H1 (cell line): ENCODE results near the gene LIF. TPM values are rescaled to one million over a fixed set of nuclear protein-coding genes. Genes with fewer than 3 reads are reported as not detected.

Experiments
- CTCF ChIA-PET: fragments of 300-600 bp; sonication (Branson Sonifier 250); formaldehyde crosslinking; loops from one replicate; lab custom pipeline; 2021; ENCODE audit not compliant: partially characterized antibody; lab: Charles Lee
- POLR2A ChIA-PET: fragments of 300-600 bp; sonication (Branson Sonifier 250); formaldehyde crosslinking; loops from one replicate; lab custom pipeline; 2021; ENCODE audit warnings: inconsistent platforms; ENCODE audit not compliant: partially characterized antibody; lab: Charles Lee
- DNase-seq, 2 experiments: peaks; one replicate each; pipeline versions ENCODE4 v3.0.0 to v3.0.0-alpha.2; 2010 to 2022; ENCODE audit warnings: low spot score in 2 of 2, low read depth in 1 of 2, mixed read lengths in 1 of 2
- FAIRE-seq: peaks from 2 replicates; lab custom pipeline; 2011; peaks lifted over from hg19 to GRCh38; lab: Jason Lieb, UNC
- H2AFZ ChIP-seq: 2 replicates; pipeline ENCODE4 v1.8.1; 2012; ENCODE audit warnings: low read length, inconsistent platforms
- H2AK5ac ChIP-seq: 2 replicates; pipeline ENCODE4 v1.6.1; 2013; ENCODE audit warnings: low read depth, low read length
- H2BK120ac ChIP-seq: replicated peaks from 2 replicates; pipeline ENCODE3; 2013; ENCODE audit warnings: low read depth, low read length, inconsistent platforms
- H2BK12ac ChIP-seq: 2 replicates; pipeline ENCODE4 v1.6.1; 2013; ENCODE audit warnings: low read depth, low read length
- H2BK15ac ChIP-seq: 2 replicates; pipeline ENCODE4 v1.6.1; 2013; ENCODE audit warnings: low read length
- H2BK20ac ChIP-seq: 2 replicates; pipeline ENCODE4 v1.6.1; 2013; ENCODE audit warnings: low read length
- H2BK5ac ChIP-seq: 2 replicates; pipeline ENCODE4 v1.6.1; 2013; ENCODE audit warnings: low read depth, low read length
- H3K14ac ChIP-seq: 2 replicates; pipeline ENCODE4 v1.6.1; 2013; ENCODE audit warnings: inconsistent platforms; ENCODE audit not compliant: insufficient read length
- H3K18ac ChIP-seq: 2 replicates; pipeline ENCODE4 v1.6.1; 2013; ENCODE audit warnings: low read length; ENCODE audit errors: extremely low read depth
- H3K23ac ChIP-seq: 2 replicates; pipeline ENCODE4 v1.6.1; 2013; ENCODE audit warnings: inconsistent platforms; ENCODE audit not compliant: insufficient read length
- H3K23me2 ChIP-seq: 2 replicates; pipeline ENCODE4 v1.6.1; 2013; ENCODE audit warnings: low read depth, low read length
- H3K27ac ChIP-seq: 2 replicates; pipeline ENCODE4 v1.6.1; 2011; ENCODE audit warnings: low read depth, low read length, inconsistent platforms
- H3K27me3 ChIP-seq, 4 experiments: replicated peaks in 1 of 4; 1 replicate in 1 of 4; 2 replicates in 3 of 4; pipeline versions ENCODE4 v1.6.1 to v1.8.1; 2011 to 2013; ENCODE audit warnings: low read length in 3 of 4, mild to moderate bottlenecking in 3 of 4, inconsistent platforms in 2 of 4, mixed read lengths in 2 of 4, moderate library complexity in 1 of 4; ENCODE audit not compliant: control insufficient read depth in 3 of 4, insufficient read depth in 3 of 4; ENCODE audit errors: extremely low read depth in 1 of 4
- H3K36me3 ChIP-seq, 4 experiments: 2 replicates each; pipeline versions ENCODE4 v1.6.1 to v1.8.1; 2011 to 2013; ENCODE audit warnings: mild to moderate bottlenecking in 4 of 4, low read length in 3 of 4, moderate library complexity in 2 of 4, control low read depth in 1 of 4, inconsistent platforms in 1 of 4; ENCODE audit not compliant: insufficient read depth in 4 of 4, control insufficient read depth in 2 of 4
- H3K4ac ChIP-seq: replicated peaks from 2 replicates; pipeline ENCODE3; 2013; ENCODE audit warnings: low read length, low read depth, mixed read lengths, inconsistent platforms; ENCODE audit not compliant: insufficient read length
- H3K4me1 ChIP-seq, 4 experiments: replicated peaks in 1 of 4; 1 replicate in 1 of 4; 2 replicates in 3 of 4; pipeline versions ENCODE4 v1.6.1 to v1.8.1; 2011 to 2013; ENCODE audit warnings: low read length in 3 of 4, inconsistent platforms in 2 of 4, mixed read lengths in 1 of 4; ENCODE audit not compliant: insufficient read depth in 4 of 4, control insufficient read depth in 3 of 4
- H3K4me2 ChIP-seq, 2 experiments: 2 replicates each; pipeline versions ENCODE4 v1.6.1 to v1.8.1; 2011 to 2013; ENCODE audit warnings: low read depth in 2 of 2, low read length in 2 of 2, control low read depth in 1 of 2, inconsistent platforms in 1 of 2, mild to moderate bottlenecking in 1 of 2; ENCODE audit not compliant: insufficient read depth in 1 of 2
- H3K4me3 ChIP-seq, 4 experiments: fragments of 200-600, 300-600 bp in 1 of 4; sonication (generic), shearing (Covaris generic), sonication (Bioruptor Twin) in 1 of 4; 2 replicates each; pipeline versions ENCODE4 v1.5.1 to v1.8.1; 2011 to 2016; ENCODE audit warnings: low read length in 4 of 4, low read depth in 3 of 4, control low read depth in 2 of 4, inconsistent platforms in 2 of 4, mild to moderate bottlenecking in 2 of 4, mixed read lengths in 1 of 4, moderate library complexity in 1 of 4; ENCODE audit not compliant: insufficient read depth in 2 of 4; ENCODE audit errors: extremely low read depth in 1 of 4
- H3K56ac ChIP-seq: replicated peaks from 2 replicates; pipeline ENCODE3; 2013; ENCODE audit warnings: low read depth, mild to moderate bottlenecking, mixed read lengths, low read length, inconsistent platforms; ENCODE audit not compliant: insufficient read length
- H3K79me1 ChIP-seq: 2 replicates; pipeline ENCODE4 v1.6.1; 2013; ENCODE audit warnings: low read depth, low read length, control low read depth
- H3K79me2 ChIP-seq, 2 experiments: 2 replicates each; pipeline versions ENCODE4 v1.6.1 to v1.8.1; 2012 to 2013; ENCODE audit warnings: low read length in 2 of 2, mild to moderate bottlenecking in 2 of 2, inconsistent platforms in 1 of 2; ENCODE audit not compliant: insufficient read depth in 2 of 2, control insufficient read depth in 1 of 2
- H3K9ac ChIP-seq, 4 experiments: replicated peaks in 1 of 4; 1 replicate in 1 of 4; 2 replicates in 3 of 4; pipeline versions ENCODE4 v1.6.1 to v1.8.1; 2011 to 2013; ENCODE audit warnings: low read depth in 3 of 4, low read length in 3 of 4, control low read depth in 2 of 4, mild to moderate bottlenecking in 2 of 4, moderate library complexity in 2 of 4, inconsistent platforms in 1 of 4; ENCODE audit errors: extremely low read depth in 1 of 4
- H3K9me3 ChIP-seq, 2 experiments: 2 replicates each; pipeline versions ENCODE4 v1.6.1 to v1.8.1; 2012 to 2013; ENCODE audit warnings: mild to moderate bottlenecking in 2 of 2, moderate library complexity in 2 of 2, control low read depth in 1 of 2, inconsistent platforms in 1 of 2, low read depth in 1 of 2, low read length in 1 of 2, mixed read lengths in 1 of 2; ENCODE audit not compliant: insufficient read depth in 2 of 2
- H4K20me1 ChIP-seq, 2 experiments: replicated peaks in 1 of 2; 2 replicates each; pipeline versions ENCODE3 to v1.8.1; 2011 to 2013; ENCODE audit warnings: inconsistent platforms in 2 of 2, low read length in 2 of 2, mild to moderate bottlenecking in 1 of 2; ENCODE audit not compliant: insufficient read depth in 2 of 2, control insufficient read depth in 1 of 2
- H4K5ac ChIP-seq: 2 replicates; pipeline ENCODE4 v1.6.1; 2013; ENCODE audit warnings: low read length, low read depth, mixed read lengths, inconsistent platforms; ENCODE audit not compliant: insufficient read length
- H4K8ac ChIP-seq: 2 replicates; pipeline ENCODE4 v1.8.0; 2013; ENCODE audit warnings: mild to moderate bottlenecking, moderate library complexity, low read length, inconsistent platforms; ENCODE audit not compliant: insufficient read depth; ENCODE audit errors: extremely low read depth
- H4K91ac ChIP-seq: replicated peaks from 2 replicates; pipeline ENCODE3; 2013; ENCODE audit warnings: low read length, mixed read lengths, inconsistent platforms; ENCODE audit not compliant: insufficient read length
- CTBP2 ChIP-seq: IDR thresholded peaks from 2 replicates; pipeline ENCODE4 v1.7.0; 2011; ENCODE audit warnings: borderline replicate concordance, mild to moderate bottlenecking, moderate library complexity, mixed read lengths, low read length; ENCODE audit not compliant: insufficient read depth, insufficient read length
- EZH2 ChIP-seq: fragments of 200-600 bp; sonication (generic); IDR thresholded peaks from 2 replicates; pipeline ENCODE4 v1.7.1; 2012; ENCODE audit warnings: low read depth, mild to moderate bottlenecking, moderate library complexity, low read length, inconsistent platforms; ENCODE audit not compliant: severe bottlenecking
- GTF2F1 ChIP-seq: IDR thresholded peaks from 2 replicates; pipeline ENCODE4 v1.6.1; 2012; ENCODE audit warnings: low read depth, low read length, improper control_type of control experiment, borderline replicate concordance
- JUND ChIP-seq: IDR thresholded peaks from 2 replicates; pipeline ENCODE4 v1.6.1; 2011; ENCODE audit warnings: mild to moderate bottlenecking, improper control_type of control experiment, low read length
- TBP ChIP-seq: IDR thresholded peaks from 2 replicates; pipeline ENCODE4 v1.6.1; 2011; ENCODE audit warnings: low read depth, low read length, improper control_type of control experiment
- TEAD4 ChIP-seq: IDR thresholded peaks from 2 replicates; pipeline ENCODE4 v1.6.1; 2012; ENCODE audit warnings: low read depth, low read length, inconsistent platforms, mixed read lengths
- WGBS, 2 experiments: shearing (Covaris generic) in 1 of 2; methylation state at CpG; one replicate each; pipeline versions ENCODE4 v1.1.6 to v1.1.7; 2013 to 2015; ENCODE audit warnings: low lambda C conversion rate in 2 of 2, mixed read lengths in 2 of 2, inconsistent platforms in 1 of 2, low coverage in 1 of 2, missing lambda C conversion rate in 1 of 2; ENCODE audit not compliant: insufficient replicate concordance in 2 of 2, insufficient coverage in 1 of 2, insufficient read length in 1 of 2; ENCODE audit errors: extremely low coverage in 1 of 2, missing lambda C conversion rate in 1 of 2; 5-methylcytosine and 5-hydroxymethylcytosine counted together
- polyA plus RNA-seq, 7 experiments: library from polyadenylated mRNA; depleted of rRNA in 3 of 7; stranded (reverse) in 5 of 7; unstranded in 2 of 7; fragments of >200 nt in 5 of 7; fragments of 200-250 nt in 2 of 7; gene quantifications; 1 replicate in 5 of 7; 2 replicates in 1 of 7; 4 replicates in 1 of 7; pipeline versions ENCODE4 v1.2.1 to v1.2.3, GENCODE V29; 2011 to 2013; ENCODE audit warnings: missing spikeins in 2 of 7, mixed read lengths in 2 of 7
- total RNA-seq: library from RNA; stranded (reverse); fragmentation: NEBNext Ultra II Directional; extraction: Animal tissue kit (Norgen Biotek cat#: 25700); gene quantifications from 2 replicates; pipeline ENCODE4 v1.2.1, GENCODE V29; 2021
- TF ChIP-seq, protein P1 (sequence below), 3 experiments: IDR thresholded peaks; 1 replicate in 2 of 3; 2 replicates in 1 of 3; pipeline versions ENCODE4 v1.5.1 to v1.6.1; 2011; ENCODE audit warnings: low read length in 3 of 3, mild to moderate bottlenecking in 3 of 3, inconsistent platforms in 2 of 3, low read depth in 1 of 3, moderate library complexity in 1 of 3; ENCODE audit not compliant: insufficient read depth in 1 of 3; ENCODE audit errors: control extremely low read depth in 1 of 3

The LIF gene
- total and polyA plus RNA-seq, 2 of the 8 experiments (the other 6 are each of a cell fraction or from before 2014, with no cell fraction given), result 3.3 to 3.5 TPM

- H3K4me2 ChIP-seq, result no peak overlapping the region
- no peak overlapping the region for H4K8ac ChIP-seq
- no peaks in the 10 kb centered on the region; the same call in 1 of the 2 replicates for H3K23me2 ChIP-seq
- no peak overlapping the region for H2BK5ac ChIP-seq
- peaks cover 0 to 2% of the 10 kb centered on the region in 2 experiments for H4K20me1 ChIP-seq
- peak overlapping the region; percentile 38; the same call in 1 of the 2 replicates for H3K18ac ChIP-seq
- H3K23ac ChIP-seq, result no peak overlapping the region
- no peak overlapping the region for H4K5ac ChIP-seq
- FAIRE-seq, result no peak
- peak overlapping the region in 1 of 4 experiments; percentile 11; a peak in 1 of 7 replicates for H3K9ac ChIP-seq
- H3K36me3 ChIP-seq, result no peaks in the 10 kb centered on the region
- H3K27ac ChIP-seq, result no peak overlapping the region
- H2BK12ac ChIP-seq, result peak overlapping the region; percentile 35; the same call in 1 of the 2 replicates
- H3K9me3 ChIP-seq, result no peaks in the 10 kb centered on the region
- no peak overlapping the region for H2BK120ac ChIP-seq
- peak overlapping the region; percentile 75; the same call in 1 of the 2 replicates for H2BK15ac ChIP-seq
- H3K14ac ChIP-seq, result no peak overlapping the region
- H4K91ac ChIP-seq, result peak overlapping the region; percentile 69
- no peaks in the 10 kb centered on the region for H3K79me2 ChIP-seq
- H3K4me3 ChIP-seq, result no peak overlapping the region
- POLR2A ChIA-PET, result interaction anchor here (0.9 kb wide), 1 partner anchor 17 kb away, joined by 3 read pairs; no protein-coding TSS in a partner anchor
- H3K27me3 ChIP-seq, result no peaks in the 10 kb centered on the region; a peak in 1 of 7 replicates
- no peak overlapping the region for H3K4ac ChIP-seq
- no peak for DNase-seq
- 92% methylated on average over 11 of the region's 11 CpGs; no CpG with 5 or more reads in 1 of the 2 experiments for WGBS, 2 experiments
- 0 out of 2 replicates have a peak overlapping the region, but pooled peaks have one; percentile 43 for H2BK20ac ChIP-seq
- H3K56ac ChIP-seq, result no peak overlapping the region
- no peaks in the 10 kb centered on the region; the same call in 1 of the 2 replicates for H3K79me1 ChIP-seq
- H2AK5ac ChIP-seq, result peak overlapping the region; percentile 18; the same call in 1 of the 2 replicates
- H3K4me1 ChIP-seq, result peaks cover 0 to 6% (median 5%) of the 10 kb centered on the region in 4 experiments; a peak in 5 of 7 replicates
- CTCF ChIA-PET, result interaction anchor here (1.1 to 1.8 kb wide), 4 partner anchors 18 to 120 kb away, joined by 3 to 6 read pairs (median 3); no protein-coding TSS in a partner anchor
- H2AFZ ChIP-seq, result no peak overlapping the region
- TF ChIP-seq TEAD4 (no peak), EZH2 (no peak), GTF2F1 (no peak), CTBP2 (no peak), JUND (no peak), TBP (no peak)
- TF ChIP-seq, protein P1, sequence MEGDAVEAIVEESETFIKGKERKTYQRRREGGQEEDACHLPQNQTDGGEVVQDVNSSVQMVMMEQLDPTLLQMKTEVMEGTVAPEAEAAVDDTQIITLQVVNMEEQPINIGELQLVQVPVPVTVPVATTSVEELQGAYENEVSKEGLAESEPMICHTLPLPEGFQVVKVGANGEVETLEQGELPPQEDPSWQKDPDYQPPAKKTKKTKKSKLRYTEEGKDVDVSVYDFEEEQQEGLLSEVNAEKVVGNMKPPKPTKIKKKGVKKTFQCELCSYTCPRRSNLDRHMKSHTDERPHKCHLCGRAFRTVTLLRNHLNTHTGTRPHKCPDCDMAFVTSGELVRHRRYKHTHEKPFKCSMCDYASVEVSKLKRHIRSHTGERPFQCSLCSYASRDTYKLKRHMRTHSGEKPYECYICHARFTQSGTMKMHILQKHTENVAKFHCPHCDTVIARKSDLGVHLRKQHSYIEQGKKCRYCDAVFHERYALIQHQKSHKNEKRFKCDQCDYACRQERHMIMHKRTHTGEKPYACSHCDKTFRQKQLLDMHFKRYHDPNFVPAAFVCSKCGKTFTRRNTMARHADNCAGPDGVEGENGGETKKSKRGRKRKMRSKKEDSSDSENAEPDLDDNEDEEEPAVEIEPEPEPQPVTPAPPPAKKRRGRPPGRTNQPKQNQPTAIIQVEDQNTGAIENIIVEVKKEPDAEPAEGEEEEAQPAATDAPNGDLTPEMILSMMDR (IDR thresholded peaks at IDR 0.05; ENCODE audit: control extremely low read depth in 1 of 3, insufficient read depth in 1 of 3, low read depth in 1 of 3, low read length in 3 of 3), result no peak
Observed at GRCh38 chr22:30226192-30226832, 20.2 kb downstream of the LIF start.
